ENCODE data around the gene TRIM31.

- no peak for TF ChIP-seq CTCF (IDR thresholded peaks at IDR 0.05)
- no peak for TF ChIP-seq POLR2A (IDR thresholded peaks at IDR 0.05)
Measured at GRCh38 chr6:30149234-30149633, 36.3 kb upstream of the TRIM31 start.

All from uterus (tissue), 2 donors.